HepG2 (cell line): Measurements from ENCODE around the gene TTC39B. TPM values are rescaled to one million over a fixed set of nuclear protein-coding genes. Genes with fewer than 3 reads are reported as not detected.

Experiments
- CCAR2 ChIP-seq: fragments of 200-400 bp; formaldehyde crosslinking; optimal IDR thresholded peaks from 2 replicates; pipeline ENCODE3; 2018; ENCODE audit warnings: low read depth, mild to moderate bottlenecking, low read length, moderate library complexity
- CEBPG ChIP-seq: IDR thresholded peaks from 2 replicates; pipeline ENCODE4 v1.6.1; 2016
- DR1 ChIP-seq: sonication (generic); formaldehyde crosslinking; IDR thresholded peaks from 2 replicates; pipeline ENCODE4 v1.8.0; 2021; ENCODE audit warnings: mild to moderate bottlenecking, missing genetic modification reagents, inconsistent platforms
- FOXP1 ChIP-seq, 2 experiments: fragments of 450-650 bp in 1 of 2; IDR thresholded peaks; 2 replicates each; pipeline ENCODE4 v1.6.1; 2017 to 2018; ENCODE audit warnings: antibody characterized with exemption in 1 of 2
- HDAC2 ChIP-seq: sonication (generic); formaldehyde crosslinking; IDR thresholded peaks from 2 replicates; pipeline ENCODE4 v1.4.0; 2020; ENCODE audit warnings: missing genetic modification reagents
- HMG20A ChIP-seq: IDR thresholded peaks from 2 replicates; pipeline ENCODE4 v1.6.1; 2016; ENCODE audit warnings: borderline replicate concordance
- HMG20B ChIP-seq: conservative IDR thresholded peaks from 2 replicates; pipeline ENCODE4 v1.6.1; 2016; ENCODE audit warnings: missing genetic modification reagents, missing compliant biosample characterization
- JUN ChIP-seq: sonication (generic); formaldehyde crosslinking; IDR thresholded peaks from 2 replicates; pipeline ENCODE4 v1.4.0; 2020; ENCODE audit warnings: mild to moderate bottlenecking, missing genetic modification reagents
- MEIS2 ChIP-seq: sonication (generic); formaldehyde crosslinking; IDR thresholded peaks from 2 replicates; pipeline ENCODE4 v1.9.0; 2021; ENCODE audit warnings: mild to moderate bottlenecking, missing genetic modification reagents
- NCOR1 ChIP-seq: fragments of 200-600 bp; sonication (generic); IDR thresholded peaks from 2 replicates; pipeline ENCODE4 v1.7.0; 2017; ENCODE audit warnings: antibody characterized with exemption, low read length, borderline replicate concordance
- NR2C2 ChIP-seq: sonication (generic); formaldehyde crosslinking; IDR thresholded peaks from 2 replicates; pipeline ENCODE4 v1.4.0; 2020; ENCODE audit warnings: missing genetic modification reagents, mild to moderate bottlenecking, moderate library complexity, borderline replicate concordance
- NR2F1 ChIP-seq, 2 experiments: fragments of 450-650 bp in 1 of 2; formaldehyde crosslinking in 1 of 2; IDR thresholded peaks; 2 replicates each; pipeline versions ENCODE4 v1.5.0 to v1.6.1; 2016 to 2020; ENCODE audit warnings: mild to moderate bottlenecking in 1 of 2, missing compliant biosample characterization in 1 of 2, missing genetic modification reagents in 1 of 2, moderate library complexity in 1 of 2
- PLRG1 ChIP-seq: fragments of 450-650 bp; conservative IDR thresholded peaks from 2 replicates; pipeline ENCODE4 v1.6.1; 2016
- POLR2G ChIP-seq: fragments of 200-400 bp; formaldehyde crosslinking; IDR thresholded peaks from 2 replicates; pipeline ENCODE4 v1.6.1; 2018; ENCODE audit warnings: mild to moderate bottlenecking, low read depth, low read length, moderate library complexity
- SIX4 ChIP-seq: sonication (generic); formaldehyde crosslinking; IDR thresholded peaks from 2 replicates; pipeline ENCODE4 v1.4.0; 2020; ENCODE audit warnings: missing genetic modification reagents
- THAP11 ChIP-seq: IDR thresholded peaks from 2 replicates; pipeline ENCODE4 v1.6.1; 2016; ENCODE audit warnings: missing biosample characterization, missing genetic modification reagents
- ZNF510 ChIP-seq: sonication (generic); formaldehyde crosslinking; IDR thresholded peaks from 2 replicates; pipeline ENCODE4 v1.4.0; 2020; ENCODE audit warnings: low read depth, mild to moderate bottlenecking, missing genetic modification reagents
- ZNF672 ChIP-seq: sonication (generic); formaldehyde crosslinking; IDR thresholded peaks from 2 replicates; pipeline ENCODE4 v1.8.1; 2022; ENCODE audit warnings: missing genetic modification reagents
- ZNF737 ChIP-seq: sonication (generic); formaldehyde crosslinking; IDR thresholded peaks from 2 replicates; pipeline ENCODE4 v1.5.0; 2020; ENCODE audit warnings: missing genetic modification reagents, mild to moderate bottlenecking, borderline replicate concordance
- polyA plus RNA-seq, 8 experiments: library from polyadenylated mRNA; depleted of rRNA in 3 of 8; stranded (reverse) in 7 of 8; unstranded in 1 of 8; fragments of >200 nt; fragmentation: Illumina TruSeq in 4 of 8; extraction: Trizol in 4 of 8; gene quantifications; 2 replicates each; pipeline versions ENCODE4 v1.2.1 to v1.2.3, GENCODE V29; 2011 to 2016; ENCODE audit warnings: low read depth in 4 of 8, missing spikeins in 1 of 8, mixed read lengths in 1 of 8; ENCODE audit not compliant: insufficient read depth in 1 of 8
- total RNA-seq, 5 experiments: library from RNA; depleted of rRNA; stranded (reverse); fragments of >200 nt; fragmentation: Illumina TruSeq; extraction: Trizol; gene quantifications; 2 replicates each; pipeline ENCODE4 v1.2.3, GENCODE V29; 2016; ENCODE audit warnings: low read depth in 1 of 5
- TF ChIP-seq, protein P1 (sequence below): sonication (generic); formaldehyde crosslinking; IDR thresholded peaks from 2 replicates; pipeline ENCODE4 v1.8.0; 2022; ENCODE audit warnings: missing genetic modification reagents, low read depth, mild to moderate bottlenecking, borderline replicate concordance
- TF ChIP-seq, protein P2 (sequence below): sonication (generic); formaldehyde crosslinking; IDR thresholded peaks from 2 replicates; pipeline ENCODE4 v1.4.0; 2020; ENCODE audit warnings: missing genetic modification reagents
- TF ChIP-seq, protein P3 (sequence below): sonication (generic); formaldehyde crosslinking; IDR thresholded peaks from 2 replicates; pipeline ENCODE4 v1.4.0; 2020; ENCODE audit warnings: missing genetic modification reagents, borderline replicate concordance
- TF ChIP-seq, protein P4 (sequence below): sonication (generic); formaldehyde crosslinking; IDR thresholded peaks from 2 replicates; pipeline ENCODE4 v1.8.1; 2023; ENCODE audit warnings: mild to moderate bottlenecking, inconsistent platforms, moderate library complexity, missing genetic modification reagents, borderline replicate concordance
- TF ChIP-seq, protein P5 (sequence below): sonication (generic); formaldehyde crosslinking; IDR thresholded peaks from 2 replicates; pipeline ENCODE4 v1.4.0; 2020; ENCODE audit warnings: mild to moderate bottlenecking, missing genetic modification reagents

Gene TTC39B
- total and polyA plus RNA-seq, 2 of the 13 experiments (the other 11 are each of a cell fraction or from before 2014, with no cell fraction given) = 14.3 to 19.4 TPM

DNA sequence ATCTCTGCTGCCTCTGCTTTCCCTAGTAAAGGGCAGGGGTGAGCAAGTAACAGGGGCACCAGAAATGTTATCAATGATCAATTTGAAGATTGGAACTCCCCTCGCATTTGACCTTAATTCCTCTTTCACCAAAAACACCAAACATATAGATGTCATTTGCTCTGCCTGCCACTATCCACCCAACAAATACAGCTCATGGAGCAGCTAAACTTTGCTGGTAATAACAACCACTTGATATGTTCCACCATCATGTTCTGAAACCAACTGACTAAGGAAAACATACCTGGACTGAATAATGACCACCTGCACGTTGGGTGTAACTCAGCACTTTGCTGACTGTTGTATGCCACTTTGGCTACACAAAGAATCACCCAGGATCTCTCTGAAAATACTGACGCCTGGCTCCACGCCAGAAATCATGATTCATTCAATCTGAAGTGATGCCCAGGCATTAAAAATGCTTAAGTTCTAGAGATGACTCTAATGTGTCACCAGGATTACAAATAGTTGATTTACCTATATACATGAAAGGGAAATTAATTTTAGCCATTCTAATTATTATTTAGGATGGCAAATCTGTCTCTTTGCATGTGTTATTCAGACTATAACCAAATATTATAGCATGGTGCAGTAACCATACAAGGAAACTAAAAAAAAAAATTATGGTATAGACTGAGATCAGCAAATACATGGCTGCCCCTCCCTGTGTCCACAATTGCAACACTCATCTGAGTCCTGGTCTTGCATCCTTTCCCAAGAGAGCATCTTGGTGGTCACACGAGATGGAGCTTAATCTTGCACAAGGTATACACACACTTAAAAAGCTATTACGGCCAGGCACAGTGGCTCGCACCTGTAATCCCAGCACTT lies 43.1 kb upstream of the TTC39B start (continued):
- TF ChIP-seq JUN (CRISPR knock-in tag) (no peak), SIX4 (CRISPR knock-in tag) (peak; percentile 11; the same call in 1 of the 2 replicates), DR1 (no peak), HMG20A (CRISPR knock-in tag) (peak; percentile 54), CCAR2 (no peak), CEBPG (CRISPR knock-in tag) (peak; percentile 93), HMG20B (CRISPR knock-in tag) (peak; percentile 75; the same call in 1 of the 2 replicates), ZNF672 (CRISPR knock-in tag) (no peak), MEIS2 (CRISPR knock-in tag) (no peak), NR2F1 (CRISPR knock-in tag; IDR thresholded peaks at IDR 0.05) (no peak), ZNF510 (CRISPR knock-in tag) (no peak), NCOR1 (no peak), HDAC2 (peak; percentile 78), ZNF737 (CRISPR knock-in tag) (no peak), PLRG1 (no peak), FOXP1 (IDR thresholded peaks at IDR 0.05) (no peak), FOXP1 (CRISPR knock-in tag; IDR thresholded peaks at IDR 0.05) (peak; percentile 74), POLR2G (0 out of 2 replicates have a peak, but pooled peaks have one; percentile 12), THAP11 (peak; percentile 19; the same call in 1 of the 2 replicates), NR2C2 (CRISPR knock-in tag) (0 out of 2 replicates have a peak, but pooled peaks have one; percentile 8)
- TF ChIP-seq, protein P1, sequence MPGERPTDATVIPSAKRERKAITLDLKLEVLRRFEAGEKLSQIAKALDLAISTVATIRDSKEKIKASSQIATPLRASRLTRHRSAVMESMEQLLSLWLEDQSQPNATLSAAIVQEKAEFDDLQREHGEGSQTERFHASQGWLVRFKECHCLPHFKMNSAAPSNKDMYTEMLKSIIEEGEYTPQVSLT (CRISPR knock-in tag) = no peak
- TF ChIP-seq, protein P2, sequence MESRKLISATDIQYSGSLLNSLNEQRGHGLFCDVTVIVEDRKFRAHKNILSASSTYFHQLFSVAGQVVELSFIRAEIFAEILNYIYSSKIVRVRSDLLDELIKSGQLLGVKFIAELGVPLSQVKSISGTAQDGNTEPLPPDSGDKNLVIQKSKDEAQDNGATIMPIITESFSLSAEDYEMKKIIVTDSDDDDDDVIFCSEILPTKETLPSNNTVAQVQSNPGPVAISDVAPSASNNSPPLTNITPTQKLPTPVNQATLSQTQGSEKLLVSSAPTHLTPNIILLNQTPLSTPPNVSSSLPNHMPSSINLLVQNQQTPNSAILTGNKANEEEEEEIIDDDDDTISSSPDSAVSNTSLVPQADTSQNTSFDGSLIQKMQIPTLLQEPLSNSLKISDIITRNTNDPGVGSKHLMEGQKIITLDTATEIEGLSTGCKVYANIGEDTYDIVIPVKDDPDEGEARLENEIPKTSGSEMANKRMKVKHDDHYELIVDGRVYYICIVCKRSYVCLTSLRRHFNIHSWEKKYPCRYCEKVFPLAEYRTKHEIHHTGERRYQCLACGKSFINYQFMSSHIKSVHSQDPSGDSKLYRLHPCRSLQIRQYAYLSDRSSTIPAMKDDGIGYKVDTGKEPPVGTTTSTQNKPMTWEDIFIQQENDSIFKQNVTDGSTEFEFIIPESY = peak; percentile 47; the same call in 1 of the 2 replicates
- TF ChIP-seq, protein P3, sequence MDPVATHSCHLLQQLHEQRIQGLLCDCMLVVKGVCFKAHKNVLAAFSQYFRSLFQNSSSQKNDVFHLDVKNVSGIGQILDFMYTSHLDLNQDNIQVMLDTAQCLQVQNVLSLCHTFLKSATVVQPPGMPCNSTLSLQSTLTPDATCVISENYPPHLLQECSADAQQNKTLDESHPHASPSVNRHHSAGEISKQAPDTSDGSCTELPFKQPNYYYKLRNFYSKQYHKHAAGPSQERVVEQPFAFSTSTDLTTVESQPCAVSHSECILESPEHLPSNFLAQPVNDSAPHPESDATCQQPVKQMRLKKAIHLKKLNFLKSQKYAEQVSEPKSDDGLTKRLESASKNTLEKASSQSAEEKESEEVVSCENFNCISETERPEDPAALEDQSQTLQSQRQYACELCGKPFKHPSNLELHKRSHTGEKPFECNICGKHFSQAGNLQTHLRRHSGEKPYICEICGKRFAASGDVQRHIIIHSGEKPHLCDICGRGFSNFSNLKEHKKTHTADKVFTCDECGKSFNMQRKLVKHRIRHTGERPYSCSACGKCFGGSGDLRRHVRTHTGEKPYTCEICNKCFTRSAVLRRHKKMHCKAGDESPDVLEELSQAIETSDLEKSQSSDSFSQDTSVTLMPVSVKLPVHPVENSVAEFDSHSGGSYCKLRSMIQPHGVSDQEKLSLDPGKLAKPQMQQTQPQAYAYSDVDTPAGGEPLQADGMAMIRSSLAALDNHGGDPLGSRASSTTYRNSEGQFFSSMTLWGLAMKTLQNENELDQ (CRISPR knock-in tag) = no peak
- TF ChIP-seq, protein P4, sequence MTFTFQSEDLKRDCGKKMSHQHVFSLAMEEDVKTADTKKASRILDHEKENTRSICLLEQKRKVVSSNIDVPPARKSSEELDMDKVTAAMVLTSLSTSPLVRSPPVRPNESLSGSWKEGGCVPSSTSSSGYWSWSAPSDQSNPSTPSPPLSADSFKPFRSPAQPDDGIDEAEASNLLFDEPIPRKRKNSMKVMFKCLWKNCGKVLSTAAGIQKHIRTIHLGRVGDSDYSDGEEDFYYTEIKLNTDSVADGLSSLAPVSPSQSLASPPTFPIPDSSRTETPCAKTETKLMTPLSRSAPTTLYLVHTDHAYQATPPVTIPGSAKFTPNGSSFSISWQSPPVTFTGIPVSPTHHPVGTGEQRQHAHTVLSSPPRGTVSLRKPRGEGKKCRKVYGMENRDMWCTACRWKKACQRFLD (CRISPR knock-in tag) = no peak
- TF ChIP-seq, protein P5, sequence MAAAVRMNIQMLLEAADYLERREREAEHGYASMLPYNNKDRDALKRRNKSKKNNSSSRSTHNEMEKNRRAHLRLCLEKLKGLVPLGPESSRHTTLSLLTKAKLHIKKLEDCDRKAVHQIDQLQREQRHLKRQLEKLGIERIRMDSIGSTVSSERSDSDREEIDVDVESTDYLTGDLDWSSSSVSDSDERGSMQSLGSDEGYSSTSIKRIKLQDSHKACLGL (CRISPR knock-in tag) = no peak
